HepG2 (cell line): ENCODE results near the gene ECM1. TPM values are rescaled to one million over a fixed set of nuclear protein-coding genes. Genes with fewer than 3 reads are reported as not detected.

Experiments used
- ATAD3A ChIP-seq: sonication (generic); formaldehyde crosslinking; IDR thresholded peaks from 2 replicates; pipeline ENCODE4 v1.4.0; 2020; ENCODE audit warnings: missing genetic modification reagents
- DPF2 ChIP-seq: sonication (generic); formaldehyde crosslinking; IDR thresholded peaks from 2 replicates; pipeline ENCODE4 v1.4.0; 2020; ENCODE audit warnings: mild to moderate bottlenecking, low read depth, missing genetic modification reagents, borderline replicate concordance
- GATAD2A ChIP-seq: IDR thresholded peaks from 2 replicates; pipeline ENCODE4 v1.6.1; 2016
- HINFP ChIP-seq: sonication (generic); formaldehyde crosslinking; IDR thresholded peaks from 2 replicates; pipeline ENCODE4 v1.4.0; 2020; ENCODE audit warnings: low read depth, mild to moderate bottlenecking, missing genetic modification reagents
- HNRNPL ChIP-seq: fragments of 200-400 bp; formaldehyde crosslinking; IDR thresholded peaks from 2 replicates; pipeline ENCODE4 v1.6.1; 2017; ENCODE audit warnings: mild to moderate bottlenecking, low read depth, low read length
- IRF2 ChIP-seq: IDR thresholded peaks from 2 replicates; pipeline ENCODE4 v1.6.1; 2018; ENCODE audit warnings: missing genetic modification reagents, missing compliant biosample characterization
- JDP2 ChIP-seq: sonication (generic); formaldehyde crosslinking; IDR thresholded peaks from 2 replicates; pipeline ENCODE4 v1.8.1; 2022; ENCODE audit warnings: missing genetic modification reagents, borderline replicate concordance
- JUN ChIP-seq: sonication (generic); formaldehyde crosslinking; IDR thresholded peaks from 2 replicates; pipeline ENCODE4 v1.4.0; 2020; ENCODE audit warnings: mild to moderate bottlenecking, missing genetic modification reagents
- JUND ChIP-seq: sonication (generic); formaldehyde crosslinking; IDR thresholded peaks from 2 replicates; pipeline ENCODE4 v1.8.0; 2022; ENCODE audit warnings: mild to moderate bottlenecking, missing genetic modification reagents
- KLF9 ChIP-seq: IDR thresholded peaks from 2 replicates; pipeline ENCODE4 v1.6.1; 2016; ENCODE audit warnings: low read depth
- NFYB ChIP-seq: sonication (generic); formaldehyde crosslinking; IDR thresholded peaks from 2 replicates; pipeline ENCODE4 v1.4.0; 2020; ENCODE audit warnings: missing genetic modification reagents
- NONO ChIP-seq, 2 experiments: fragments of 450-650 bp in 1 of 2; sonication (generic) in 1 of 2; formaldehyde crosslinking in 1 of 2; IDR thresholded peaks in 1 of 2; conservative IDR thresholded peaks in 1 of 2; 2 replicates each; pipeline versions ENCODE4 v1.6.1 to v1.8.0; 2017 to 2022; ENCODE audit warnings: mild to moderate bottlenecking in 1 of 2, missing genetic modification reagents in 1 of 2, moderate library complexity in 1 of 2
- PAX8 ChIP-seq: sonication (generic); formaldehyde crosslinking; IDR thresholded peaks from 2 replicates; pipeline ENCODE4 v1.8.0; 2022; ENCODE audit warnings: mild to moderate bottlenecking, missing genetic modification reagents, borderline replicate concordance
- SALL2 ChIP-seq: sonication (generic); formaldehyde crosslinking; IDR thresholded peaks from 2 replicates; pipeline ENCODE4 v1.8.1; 2023; ENCODE audit warnings: mild to moderate bottlenecking, missing genetic modification reagents, inconsistent platforms
- ZFP36L1 ChIP-seq: sonication (generic); formaldehyde crosslinking; IDR thresholded peaks from 2 replicates; pipeline ENCODE4 v1.8.0; 2022; ENCODE audit warnings: mild to moderate bottlenecking, missing genetic modification reagents, moderate library complexity
- ZMAT3 ChIP-seq: sonication (generic); formaldehyde crosslinking; conservative IDR thresholded peaks from 2 replicates; pipeline ENCODE4 v1.7.0; 2021; ENCODE audit warnings: missing genetic modification reagents
- ZNF354B ChIP-seq: sonication (generic); formaldehyde crosslinking; IDR thresholded peaks from 2 replicates; pipeline ENCODE4 v1.8.0; 2022; ENCODE audit warnings: mild to moderate bottlenecking, missing genetic modification reagents
- ZNF619 ChIP-seq: sonication (generic); formaldehyde crosslinking; IDR thresholded peaks from 2 replicates; pipeline ENCODE4 v1.4.0; 2020; ENCODE audit warnings: mild to moderate bottlenecking, missing genetic modification reagents
- ZNF724P ChIP-seq: sonication (generic); formaldehyde crosslinking; IDR thresholded peaks from 2 replicates; pipeline ENCODE4 v1.8.0; 2022; ENCODE audit warnings: missing genetic modification reagents, borderline replicate concordance
- ZSCAN20 ChIP-seq: sonication (generic); formaldehyde crosslinking; IDR thresholded peaks from 2 replicates; pipeline ENCODE4 v1.4.0; 2020; ENCODE audit warnings: missing genetic modification reagents, mild to moderate bottlenecking, borderline replicate concordance
- polyA plus RNA-seq, 8 experiments: library from polyadenylated mRNA; depleted of rRNA in 3 of 8; stranded (reverse) in 7 of 8; unstranded in 1 of 8; fragments of >200 nt; fragmentation: Illumina TruSeq in 4 of 8; extraction: Trizol in 4 of 8; gene quantifications; 2 replicates each; pipeline versions ENCODE4 v1.2.1 to v1.2.3, GENCODE V29; 2011 to 2016; ENCODE audit warnings: low read depth in 4 of 8, missing spikeins in 1 of 8, mixed read lengths in 1 of 8; ENCODE audit not compliant: insufficient read depth in 1 of 8
- total RNA-seq, 5 experiments: library from RNA; depleted of rRNA; stranded (reverse); fragments of >200 nt; fragmentation: Illumina TruSeq; extraction: Trizol; gene quantifications; 2 replicates each; pipeline ENCODE4 v1.2.3, GENCODE V29; 2016; ENCODE audit warnings: low read depth in 1 of 5
- TF ChIP-seq, protein P1 (sequence below): sonication (generic); formaldehyde crosslinking; IDR thresholded peaks from 2 replicates; pipeline ENCODE4 v1.9.0; 2021; ENCODE audit warnings: missing genetic modification reagents, borderline replicate concordance
- TF ChIP-seq, protein P2 (sequence below): sonication (generic); formaldehyde crosslinking; IDR thresholded peaks from 2 replicates; pipeline ENCODE4 v1.5.1; 2020; ENCODE audit warnings: missing genetic modification reagents, mild to moderate bottlenecking, borderline replicate concordance
- TF ChIP-seq, protein P3 (sequence below): sonication (generic); formaldehyde crosslinking; IDR thresholded peaks from 2 replicates; pipeline ENCODE4 v1.4.0; 2020; ENCODE audit warnings: missing genetic modification reagents, mild to moderate bottlenecking, borderline replicate concordance

The ECM1 gene
- total and polyA plus RNA-seq, 2 of the 13 experiments (the other 11 are each of a cell fraction or from before 2014, with no cell fraction given) = 0.42 to 1.0 TPM

DNA sequence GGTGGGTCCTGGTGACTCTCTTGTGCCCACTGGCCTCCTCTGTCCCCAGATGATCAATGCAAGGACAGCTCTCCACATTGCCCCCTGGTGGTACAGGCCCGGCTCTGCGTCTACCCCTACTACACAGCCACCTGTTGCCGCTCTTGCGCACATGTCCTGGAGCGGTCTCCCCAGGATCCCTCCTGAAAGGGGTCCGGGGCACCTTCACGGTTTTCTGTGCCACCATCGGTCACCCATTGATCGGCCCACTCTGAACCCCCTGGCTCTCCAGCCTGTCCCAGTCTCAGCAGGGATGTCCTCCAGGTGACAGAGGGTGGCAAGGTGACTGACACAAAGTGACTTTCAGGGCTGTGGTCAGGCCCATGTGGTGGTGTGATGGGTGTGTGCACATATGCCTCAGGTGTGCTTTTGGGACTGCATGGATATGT is 52.1 kb downstream of the ECM1 start (continued):
- TF ChIP-seq DPF2 (CRISPR knock-in tag) (no peak), KLF9 (CRISPR knock-in tag) (no peak), HNRNPL (0 out of 2 replicates have a peak, but pooled peaks have one; percentile 43), ZNF619 (CRISPR knock-in tag) (no peak), IRF2 (CRISPR knock-in tag) (peak; percentile 56; the same call in 1 of the 2 replicates), NFYB (CRISPR knock-in tag) (no peak), ZMAT3 (no peak), NONO (IDR thresholded peaks at IDR 0.05) (no peak), NONO (CRISPR knock-in tag; conservative IDR thresholded peaks at IDR 0.05) (no peak), JUND (CRISPR knock-in tag) (no peak), ATAD3A (CRISPR knock-in tag) (no peak), JDP2 (no peak), HINFP (CRISPR knock-in tag) (no peak), ZFP36L1 (CRISPR knock-in tag) (no peak), JUN (no peak), SALL2 (CRISPR knock-in tag) (no peak), ZSCAN20 (CRISPR knock-in tag) (no peak), ZNF354B (no peak), GATAD2A (no peak), ZNF724P (CRISPR knock-in tag) (no peak), PAX8 (CRISPR knock-in tag) (no peak)
- TF ChIP-seq, protein P1, sequence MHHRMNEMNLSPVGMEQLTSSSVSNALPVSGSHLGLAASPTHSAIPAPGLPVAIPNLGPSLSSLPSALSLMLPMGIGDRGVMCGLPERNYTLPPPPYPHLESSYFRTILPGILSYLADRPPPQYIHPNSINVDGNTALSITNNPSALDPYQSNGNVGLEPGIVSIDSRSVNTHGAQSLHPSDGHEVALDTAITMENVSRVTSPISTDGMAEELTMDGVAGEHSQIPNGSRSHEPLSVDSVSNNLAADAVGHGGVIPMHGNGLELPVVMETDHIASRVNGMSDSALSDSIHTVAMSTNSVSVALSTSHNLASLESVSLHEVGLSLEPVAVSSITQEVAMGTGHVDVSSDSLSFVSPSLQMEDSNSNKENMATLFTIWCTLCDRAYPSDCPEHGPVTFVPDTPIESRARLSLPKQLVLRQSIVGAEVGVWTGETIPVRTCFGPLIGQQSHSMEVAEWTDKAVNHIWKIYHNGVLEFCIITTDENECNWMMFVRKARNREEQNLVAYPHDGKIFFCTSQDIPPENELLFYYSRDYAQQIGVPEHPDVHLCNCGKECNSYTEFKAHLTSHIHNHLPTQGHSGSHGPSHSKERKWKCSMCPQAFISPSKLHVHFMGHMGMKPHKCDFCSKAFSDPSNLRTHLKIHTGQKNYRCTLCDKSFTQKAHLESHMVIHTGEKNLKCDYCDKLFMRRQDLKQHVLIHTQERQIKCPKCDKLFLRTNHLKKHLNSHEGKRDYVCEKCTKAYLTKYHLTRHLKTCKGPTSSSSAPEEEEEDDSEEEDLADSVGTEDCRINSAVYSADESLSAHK (CRISPR knock-in tag) = no peak
- TF ChIP-seq, protein P2, sequence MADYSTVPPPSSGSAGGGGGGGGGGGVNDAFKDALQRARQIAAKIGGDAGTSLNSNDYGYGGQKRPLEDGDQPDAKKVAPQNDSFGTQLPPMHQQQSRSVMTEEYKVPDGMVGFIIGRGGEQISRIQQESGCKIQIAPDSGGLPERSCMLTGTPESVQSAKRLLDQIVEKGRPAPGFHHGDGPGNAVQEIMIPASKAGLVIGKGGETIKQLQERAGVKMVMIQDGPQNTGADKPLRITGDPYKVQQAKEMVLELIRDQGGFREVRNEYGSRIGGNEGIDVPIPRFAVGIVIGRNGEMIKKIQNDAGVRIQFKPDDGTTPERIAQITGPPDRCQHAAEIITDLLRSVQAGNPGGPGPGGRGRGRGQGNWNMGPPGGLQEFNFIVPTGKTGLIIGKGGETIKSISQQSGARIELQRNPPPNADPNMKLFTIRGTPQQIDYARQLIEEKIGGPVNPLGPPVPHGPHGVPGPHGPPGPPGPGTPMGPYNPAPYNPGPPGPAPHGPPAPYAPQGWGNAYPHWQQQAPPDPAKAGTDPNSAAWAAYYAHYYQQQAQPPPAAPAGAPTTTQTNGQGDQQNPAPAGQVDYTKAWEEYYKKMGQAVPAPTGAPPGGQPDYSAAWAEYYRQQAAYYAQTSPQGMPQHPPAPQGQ (CRISPR knock-in tag) = no peak
- TF ChIP-seq, protein P3, sequence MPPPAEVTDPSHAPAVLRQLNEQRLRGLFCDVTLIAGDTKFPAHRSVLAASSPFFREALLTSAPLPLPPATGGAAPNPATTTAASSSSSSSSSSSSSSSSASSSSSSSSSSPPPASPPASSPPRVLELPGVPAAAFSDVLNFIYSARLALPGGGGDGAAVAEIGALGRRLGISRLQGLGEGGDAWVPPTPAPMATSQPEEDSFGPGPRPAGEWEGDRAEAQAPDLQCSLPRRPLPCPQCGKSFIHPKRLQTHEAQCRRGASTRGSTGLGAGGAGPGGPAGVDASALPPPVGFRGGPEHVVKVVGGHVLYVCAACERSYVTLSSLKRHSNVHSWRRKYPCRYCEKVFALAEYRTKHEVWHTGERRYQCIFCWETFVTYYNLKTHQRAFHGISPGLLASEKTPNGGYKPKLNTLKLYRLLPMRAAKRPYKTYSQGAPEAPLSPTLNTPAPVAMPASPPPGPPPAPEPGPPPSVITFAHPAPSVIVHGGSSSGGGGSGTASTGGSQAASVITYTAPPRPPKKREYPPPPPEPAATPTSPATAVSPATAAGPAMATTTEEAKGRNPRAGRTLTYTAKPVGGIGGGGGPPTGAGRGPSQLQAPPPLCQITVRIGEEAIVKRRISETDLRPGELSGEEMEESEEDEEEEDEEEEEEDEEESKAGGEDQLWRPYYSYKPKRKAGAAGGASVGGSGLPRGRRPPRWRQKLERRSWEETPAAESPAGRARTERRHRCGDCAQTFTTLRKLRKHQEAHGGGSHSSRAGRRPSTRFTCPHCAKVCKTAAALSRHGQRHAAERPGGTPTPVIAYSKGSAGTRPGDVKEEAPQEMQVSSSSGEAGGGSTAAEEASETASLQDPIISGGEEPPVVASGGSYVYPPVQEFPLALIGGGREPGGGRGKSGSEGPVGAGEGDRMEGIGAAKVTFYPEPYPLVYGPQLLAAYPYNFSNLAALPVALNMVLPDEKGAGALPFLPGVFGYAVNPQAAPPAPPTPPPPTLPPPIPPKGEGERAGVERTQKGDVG (CRISPR knock-in tag) = no peak
